ENCODE results near the gene ACTN4.
"Not testable (repeated sequence)": the region's sequence is repeated elsewhere in the genome, so short reads cannot be mapped to it uniquely, and the experiment has no call there.

Gene ACTN4
- 110 to 261 (median 143) reads per million in 17 experiments for total RNA-seq

DNA sequence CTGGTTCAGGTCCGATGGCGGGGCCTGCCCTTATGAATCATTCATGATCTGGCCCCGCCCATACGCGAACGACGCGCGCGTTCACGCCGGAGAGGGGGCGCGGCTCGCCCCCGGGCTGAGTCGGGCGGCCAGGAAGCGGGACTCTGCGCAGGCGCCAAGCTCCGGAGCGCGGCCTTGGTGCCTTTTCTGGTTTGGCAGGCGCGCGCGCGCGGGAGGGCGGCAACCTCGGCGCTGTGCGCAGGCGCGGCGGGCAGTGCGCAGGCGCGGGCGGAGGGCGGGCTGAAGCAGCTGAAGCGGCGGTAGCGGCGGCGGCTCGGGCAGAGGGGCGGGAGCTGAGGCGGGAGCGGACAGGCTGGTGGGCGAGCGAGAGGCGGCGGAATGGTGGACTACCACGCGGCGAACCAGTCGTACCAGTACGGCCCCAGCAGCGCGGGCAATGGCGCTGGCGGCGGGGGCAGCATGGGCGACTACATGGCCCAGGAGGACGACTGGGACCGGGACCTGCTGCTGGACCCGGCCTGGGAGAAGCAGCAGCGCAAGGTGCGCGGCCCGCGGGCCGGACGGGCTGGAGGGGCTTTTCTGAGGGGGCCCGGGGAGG is at the start of gene ACTN4:
TSS of gene ACTN4 (plus strand) at position 282 of the 598 bp plus-strand sequence. CDS start at position 379, 97 bp downstream.
- peak; percentile 98 to 100 (median 100) for DNase-seq

- no peak for DNase-seq
Observed at GRCh38 chr19:38599722-38600121, 47.7 kb upstream of the ACTN4 start.

GRCh38 chr19:38602856-38603255 is 44.6 kb upstream of the ACTN4 start:
- not testable (repeated sequence) for DNase-seq

DNA sequence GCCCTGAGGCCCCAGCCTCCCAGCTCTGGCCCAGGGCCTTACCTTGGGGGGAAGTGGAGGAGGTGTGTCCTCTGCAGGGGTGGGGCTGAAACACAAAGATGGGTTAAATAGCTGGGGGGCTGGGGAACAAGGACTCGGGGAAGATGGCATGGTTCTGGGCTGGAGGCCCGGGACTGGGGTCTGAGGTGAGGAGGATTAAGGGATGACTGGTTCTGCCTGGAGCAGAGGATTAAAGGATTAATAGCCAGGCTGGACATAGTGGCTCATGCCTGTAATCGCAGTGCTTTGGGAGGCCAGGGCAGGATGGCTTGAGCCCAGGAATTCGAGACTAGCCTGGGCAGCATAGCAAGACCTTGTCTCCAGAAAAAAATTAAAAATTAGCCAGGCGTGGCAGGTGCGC is 41.3 kb upstream of the ACTN4 start:
- no peak for DNase-seq

DNA sequence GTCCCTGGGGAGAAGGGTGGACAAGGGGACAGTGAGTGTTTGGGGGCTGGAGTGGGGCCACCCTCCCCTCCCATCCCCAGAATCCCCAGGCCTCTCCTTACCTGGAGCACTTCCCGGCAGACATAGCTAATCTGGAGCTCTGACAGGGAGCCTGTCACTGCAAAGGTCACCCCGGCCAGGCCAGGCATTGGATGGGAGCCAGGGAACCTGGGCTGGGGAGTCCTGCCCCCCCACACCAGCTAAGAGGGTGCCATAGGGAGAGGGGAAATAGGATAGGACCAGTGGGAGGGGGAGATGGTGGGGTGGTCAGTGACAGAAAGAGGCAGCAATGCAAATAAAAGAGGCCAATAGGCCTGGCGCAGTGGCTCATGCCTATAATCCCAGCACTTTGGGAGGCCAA is 33.2 kb upstream of the ACTN4 start:
- DNase-seq, result no peak

GRCh38 chr19:38615007-38615581 is 32.4 kb upstream of the ACTN4 start:
- peak in 2 of 4 experiments; percentile 25 to 28 for DNase-seq

DNA sequence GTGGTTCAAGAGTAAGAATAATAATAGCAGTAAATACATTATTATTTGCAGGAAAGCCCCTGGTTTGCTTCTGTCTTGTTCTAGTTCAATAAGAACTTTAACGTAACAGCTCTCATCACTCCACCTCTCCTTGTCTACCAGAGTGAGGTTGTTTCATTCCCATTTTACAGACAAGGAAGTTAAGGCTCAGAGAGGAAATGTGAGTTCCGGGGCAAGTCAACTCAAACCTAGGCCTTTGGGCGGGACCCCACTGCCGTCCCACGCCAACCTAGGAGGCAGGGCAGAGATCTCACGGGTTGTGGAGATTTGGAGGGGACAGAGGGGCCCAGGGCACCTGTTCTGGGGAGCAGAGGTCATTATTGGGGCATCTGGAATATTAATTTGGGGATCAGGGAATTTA is 31.2 kb upstream of the ACTN4 start:
- no peak for DNase-seq

- DNase-seq, result no peak
Observed at GRCh38 chr19:38617283-38617763, 30.1 kb upstream of the ACTN4 start.

GRCh38 chr19:38617764-38618589 is 29.5 kb upstream of the ACTN4 start, which contains the start of gene MAP4K1:
Gene MAP4K1, minus strand, starts transcription at chr19:38617953. Its CDS starts 58 bp downstream, at chr19:38617895.
- DNase-seq, result peak; percentile 20 to 42 (median 34)

DNA sequence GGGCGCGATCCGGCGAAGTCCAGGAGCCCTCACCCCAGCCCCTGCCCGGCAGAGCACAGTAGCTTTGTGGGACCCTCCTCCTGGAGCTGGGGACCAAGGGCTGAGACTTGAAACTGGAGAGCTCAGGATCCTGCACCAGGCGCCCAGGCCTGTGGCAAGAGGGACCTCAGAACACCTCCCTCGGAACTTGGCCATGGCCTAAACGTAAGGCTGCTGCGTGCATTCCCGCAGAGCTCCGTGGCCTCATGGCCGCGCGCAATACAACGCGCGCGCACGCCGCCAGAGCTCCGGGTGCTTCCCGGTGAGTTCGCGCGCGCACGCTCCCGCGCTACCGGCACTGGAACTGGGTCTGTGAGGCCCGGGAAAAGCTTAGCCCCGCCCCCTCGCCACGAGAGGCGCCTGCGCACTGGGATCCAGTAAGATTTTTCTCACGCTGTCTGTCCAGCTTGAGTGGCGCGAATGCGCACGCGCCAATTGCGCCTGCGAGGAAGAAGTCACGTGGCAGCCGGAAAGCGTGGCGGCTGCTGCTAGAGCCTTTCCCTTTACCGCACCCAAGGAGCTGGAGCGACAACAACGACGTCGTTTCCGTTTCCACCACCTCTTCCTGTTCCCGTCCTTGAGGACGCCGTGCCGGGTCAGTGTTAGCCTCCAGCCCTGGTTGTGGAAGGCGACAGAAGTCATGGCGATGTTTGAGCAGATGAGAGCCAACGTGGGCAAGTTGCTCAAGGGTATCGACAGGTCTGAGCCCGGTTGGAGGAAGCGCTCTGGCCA is 28.7 kb upstream of the ACTN4 start, which contains the start of gene EIF3K:
TSS of gene EIF3K (plus strand) at position 599 of the 771 bp plus-strand sequence. CDS start at position 680, 81 bp downstream.
- DNase-seq, result peak; percentile 100

GRCh38 chr19:38619361-38620174 is 27.9 kb upstream of the ACTN4 start:
- peak in 3 of 4 experiments; percentile 11 to 23 (median 12) for DNase-seq

- DNase-seq, result no peak
Observed at GRCh38 chr19:38624822-38625221, 22.6 kb upstream of the ACTN4 start.

DNA sequence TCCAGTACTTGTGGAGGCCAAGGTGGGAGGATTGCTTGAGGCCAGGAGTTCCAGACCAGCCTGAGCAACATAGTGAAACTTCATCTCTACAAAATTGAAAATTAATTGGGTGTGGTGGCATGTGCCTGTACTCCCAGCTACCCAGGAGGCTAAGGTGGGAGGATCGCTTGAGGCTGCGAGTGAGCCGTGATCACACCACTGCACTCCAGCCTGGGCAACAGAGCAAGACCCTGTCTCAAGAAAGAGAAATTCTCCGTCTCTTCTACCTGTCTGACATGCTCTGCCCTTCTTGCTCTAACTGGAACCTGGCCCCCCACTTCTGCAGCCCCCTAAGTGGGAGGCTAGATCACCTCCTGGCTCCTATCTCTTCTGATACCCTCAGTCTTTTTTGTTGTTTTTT is 21.0 kb upstream of the ACTN4 start:
- DNase-seq, result no peak

- no peak for DNase-seq
Observed at GRCh38 chr19:38629568-38629967, 17.9 kb upstream of the ACTN4 start.

DNA sequence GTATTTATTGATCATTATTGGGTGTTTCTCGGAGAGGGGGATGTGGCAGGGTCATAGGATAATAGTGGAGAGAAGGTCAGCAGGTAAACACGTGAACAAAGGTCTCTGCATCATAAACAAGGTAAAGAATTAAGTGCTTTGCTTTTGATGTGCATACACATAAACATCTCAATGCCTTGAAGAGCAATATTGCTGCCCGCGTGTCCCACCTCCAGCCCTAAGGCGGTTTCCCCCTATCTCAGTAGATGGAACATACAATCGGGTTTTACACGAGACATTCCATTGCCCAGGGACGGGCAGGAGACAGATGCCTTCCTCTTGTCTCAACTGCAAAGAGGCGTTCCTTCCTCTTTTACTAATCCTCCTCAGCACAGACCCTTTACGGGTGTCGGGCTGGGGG is 16.1 kb upstream of the ACTN4 start:
- DNase-seq, result not testable (repeated sequence)

GRCh38 chr19:38631811-38632475 is 15.5 kb upstream of the ACTN4 start:
- DNase-seq, result not testable (repeated sequence)

DNA sequence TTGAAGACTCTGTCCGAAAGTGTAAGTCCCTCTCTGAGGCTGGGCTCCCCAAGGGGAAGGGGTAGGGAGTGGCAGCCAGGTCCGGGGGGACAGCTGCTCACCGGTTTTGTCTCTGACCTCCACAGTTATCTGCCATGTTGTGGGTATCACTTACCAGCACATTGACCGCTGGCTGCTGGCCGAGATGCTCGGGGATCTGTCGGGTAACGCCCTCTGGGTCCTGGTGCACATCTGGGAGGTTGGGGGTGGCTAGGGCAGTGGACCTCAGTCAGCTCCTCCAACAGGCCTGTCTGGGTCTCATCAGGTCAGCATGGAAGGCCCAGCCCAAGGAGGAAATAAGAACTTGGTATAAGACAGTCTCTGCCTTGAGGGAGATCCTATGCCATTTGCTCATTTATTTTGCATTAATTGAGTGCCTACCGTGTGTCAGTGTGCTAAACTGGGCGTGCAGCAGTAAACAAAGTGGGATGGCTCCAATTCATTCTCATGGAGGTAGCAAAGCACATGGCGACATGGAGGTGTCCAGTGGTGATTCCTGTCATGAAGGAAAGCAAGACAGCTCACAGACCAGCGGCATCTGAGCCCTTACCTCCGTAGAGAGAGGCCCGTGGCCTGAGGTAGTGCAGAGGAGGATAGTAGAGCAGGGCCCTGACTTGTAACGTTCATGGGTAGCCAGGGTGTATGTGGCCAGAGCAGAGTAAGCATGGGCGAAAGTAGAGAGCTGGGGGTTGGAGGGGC is 14.8 kb upstream of the ACTN4 start:
- DNase-seq, result no peak

- DNase-seq, result peak; percentile 78 to 89 (median 84)
Observed at GRCh38 chr19:38634757-38635482, 12.5 kb upstream of the ACTN4 start.
